CD4-positive, alpha-beta T cell treated with Interleukin-1 beta for 1 hour (primary cell): Measurements from ENCODE around the gene SCNN1B.

Experiments used
- DNase-seq, 2 donors: peaks; one replicate each; pipeline ENCODE4 v3.0.0-alpha.2; 2020 to 2022

SCNN1B gene

DNA sequence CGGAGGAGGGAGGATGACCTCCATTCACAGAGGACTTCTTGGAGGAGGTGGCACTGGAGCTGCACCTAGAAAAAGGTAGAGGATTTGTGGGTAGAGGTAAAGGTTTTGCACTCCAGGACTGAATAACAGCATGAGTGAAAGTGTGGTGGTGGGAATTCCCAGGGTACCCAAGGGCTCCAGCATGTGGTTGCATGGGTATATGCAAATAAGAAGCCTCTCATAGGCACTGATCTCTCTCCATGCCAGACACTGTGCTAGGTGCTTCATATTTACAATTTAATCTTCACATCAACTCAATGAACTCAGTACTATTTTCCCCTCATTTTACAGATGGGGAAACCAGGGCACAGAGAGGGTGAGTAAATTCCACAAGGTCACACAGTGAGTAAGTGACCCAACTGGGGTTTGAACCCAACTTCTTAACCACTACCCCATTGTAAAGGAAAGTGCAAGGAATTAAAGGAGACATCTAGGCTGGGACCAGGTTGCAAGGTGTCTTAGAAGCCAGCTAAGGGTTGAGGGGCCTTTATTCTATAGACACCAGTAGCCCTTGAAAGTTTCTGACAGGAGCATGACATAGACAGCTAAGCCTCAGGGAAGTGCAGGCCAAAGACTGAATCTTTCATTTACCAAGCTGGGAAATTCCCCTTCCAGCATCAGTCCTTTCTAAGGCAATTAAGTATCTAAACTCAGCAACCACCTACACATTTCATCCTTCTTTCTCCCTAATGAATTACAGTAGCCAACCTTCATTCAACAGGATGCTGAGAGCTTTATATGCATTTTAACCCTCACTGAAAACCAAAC is 21.3 kb downstream of the SCNN1B start:
- DNase-seq, result no peak

- DNase-seq, result no peak
Measured at GRCh38 chr16:23324727-23325126, 22.6 kb downstream of the SCNN1B start.

DNA sequence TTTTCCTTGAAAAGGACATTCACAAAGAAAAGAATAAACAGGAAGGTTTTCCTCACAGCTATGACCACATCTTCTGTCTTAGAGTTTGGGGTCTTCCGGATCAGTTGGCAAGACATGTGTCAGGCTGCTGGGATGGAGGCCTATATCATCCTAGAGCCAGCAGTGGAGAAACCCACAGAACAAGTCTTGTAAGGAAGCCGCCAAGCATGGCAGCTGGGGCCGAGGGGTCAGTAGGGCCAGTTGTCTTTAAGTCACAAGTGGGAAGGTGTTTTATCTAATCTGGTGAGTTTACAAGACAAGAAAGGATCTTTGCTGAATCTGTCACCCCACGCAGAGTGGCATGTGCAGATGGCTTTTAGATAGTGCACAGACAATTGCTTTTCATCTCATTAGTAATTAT is 25.7 kb downstream of the SCNN1B start:
- no peak for DNase-seq

DNA sequence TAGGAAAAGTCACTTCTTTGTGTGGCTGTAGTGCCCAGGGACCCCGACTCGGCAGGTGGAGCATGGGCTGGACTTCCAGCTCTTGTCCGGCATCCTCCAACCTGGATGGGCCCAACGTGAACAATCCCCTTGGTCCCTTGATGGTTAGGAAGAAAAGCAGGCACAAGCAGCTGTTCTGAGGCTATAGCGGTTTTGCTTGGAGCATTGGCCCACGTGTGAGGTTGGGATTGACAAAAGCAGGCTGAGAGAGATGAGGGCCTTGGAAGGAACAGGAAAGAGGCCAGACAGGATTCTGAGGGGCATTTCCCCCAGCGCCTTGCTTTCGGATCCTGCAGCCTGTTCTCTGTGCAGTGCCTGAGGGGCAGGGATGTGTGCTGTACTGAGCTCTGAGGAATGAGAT is 28.1 kb downstream of the SCNN1B start:
- DNase-seq, result no peak

GRCh38 chr16:23330583-23331249 is 28.6 kb downstream of the SCNN1B start:
- DNase-seq, result no peak

DNA sequence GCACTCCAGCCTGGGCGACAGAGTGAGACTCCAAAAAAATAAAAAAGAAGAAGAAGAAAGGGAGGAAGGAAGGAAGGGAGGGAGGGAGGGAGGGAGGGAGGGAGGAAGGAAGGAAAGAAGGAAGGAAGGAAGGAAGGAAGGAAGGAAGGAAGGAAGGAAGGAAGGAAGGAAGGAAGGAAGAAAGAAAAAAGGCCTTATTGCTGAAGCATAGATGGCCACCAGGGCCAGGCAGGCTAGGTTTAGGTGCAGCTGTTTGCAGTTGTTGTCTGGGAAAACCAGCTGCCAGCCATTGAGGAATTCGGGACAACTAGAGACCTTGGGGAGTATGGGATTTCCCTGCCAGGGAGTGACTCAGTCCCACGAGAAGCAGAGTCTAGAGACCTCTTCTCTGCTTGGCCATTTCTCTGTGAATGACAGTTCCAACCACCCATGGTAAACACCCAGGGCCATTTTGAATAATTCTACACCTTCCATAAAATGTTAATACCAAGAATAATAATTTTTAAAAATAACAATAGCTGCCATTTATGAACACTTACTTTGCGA is 31.0 kb downstream of the SCNN1B start:
- DNase-seq, result no peak

GRCh38 chr16:23333831-23334456 is 31.8 kb downstream of the SCNN1B start:
- DNase-seq, result no peak

- no peak for DNase-seq
Measured at GRCh38 chr16:23334457-23334853, 32.4 kb downstream of the SCNN1B start.

- no peak for DNase-seq
Measured at GRCh38 chr16:23334950-23335349, 32.8 kb downstream of the SCNN1B start.

DNA sequence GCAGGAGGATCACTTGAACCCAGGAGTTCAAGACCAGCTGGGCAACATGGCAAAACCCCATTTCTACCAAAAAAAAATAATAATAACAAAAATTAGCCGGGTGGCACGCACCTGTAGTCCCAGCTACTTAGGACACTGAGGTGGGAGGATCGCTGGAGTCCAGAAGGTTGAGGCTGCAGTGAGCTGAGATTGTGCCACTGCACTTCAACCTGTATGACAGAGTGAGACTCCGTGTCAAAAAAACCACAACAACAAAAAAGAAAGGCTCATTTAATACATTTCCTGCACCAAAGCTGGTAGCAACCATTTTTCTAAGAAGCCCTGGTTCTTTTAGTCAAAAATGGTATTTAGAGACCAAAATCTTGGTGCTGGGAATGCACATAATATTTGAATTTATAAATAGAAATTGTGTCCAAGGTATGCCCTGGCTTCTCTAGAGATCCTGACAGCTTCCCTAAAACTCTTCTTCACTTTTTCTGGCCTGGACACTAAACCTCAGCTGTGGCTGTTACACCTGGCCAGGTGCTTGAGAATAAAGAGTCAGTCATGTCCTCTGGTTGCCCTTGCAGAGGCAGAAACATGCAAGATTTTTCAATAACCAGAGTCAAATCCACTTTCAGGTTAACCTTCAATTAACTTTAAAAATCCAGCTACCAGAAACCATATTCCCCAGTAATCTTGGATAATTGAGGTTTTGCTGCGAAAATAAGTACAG is 35.9 kb downstream of the SCNN1B start:
- DNase-seq, result no peak

- no peak for DNase-seq
Measured at GRCh38 chr16:23339787-23340186, 37.7 kb downstream of the SCNN1B start.

DNA sequence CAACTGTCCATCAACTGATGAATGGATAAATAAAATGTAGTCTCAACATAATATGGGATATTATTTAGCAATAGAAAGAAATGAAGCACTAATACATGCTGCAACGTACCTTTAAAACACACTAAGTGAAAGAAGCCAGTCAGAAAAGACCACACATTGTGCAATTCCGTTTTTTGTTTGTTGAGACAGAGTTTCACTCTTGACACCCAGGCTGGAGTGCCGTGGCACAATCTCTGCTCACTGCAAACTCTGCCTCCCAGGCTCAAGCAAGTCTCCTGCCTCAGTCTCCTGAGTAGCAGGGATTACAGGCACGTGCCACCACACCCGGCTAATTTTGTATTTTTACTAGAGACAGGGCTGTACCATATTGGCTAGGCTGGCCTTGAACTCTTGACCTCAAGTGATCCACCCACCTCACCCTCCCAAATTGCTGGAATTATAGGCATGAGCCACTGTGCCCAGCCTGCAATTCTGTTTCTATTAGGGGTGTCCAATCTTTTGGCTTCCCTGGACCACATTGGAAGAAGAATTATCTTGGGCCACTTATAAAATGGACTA is 40.1 kb downstream of the SCNN1B start:
- DNase-seq, result no peak

DNA sequence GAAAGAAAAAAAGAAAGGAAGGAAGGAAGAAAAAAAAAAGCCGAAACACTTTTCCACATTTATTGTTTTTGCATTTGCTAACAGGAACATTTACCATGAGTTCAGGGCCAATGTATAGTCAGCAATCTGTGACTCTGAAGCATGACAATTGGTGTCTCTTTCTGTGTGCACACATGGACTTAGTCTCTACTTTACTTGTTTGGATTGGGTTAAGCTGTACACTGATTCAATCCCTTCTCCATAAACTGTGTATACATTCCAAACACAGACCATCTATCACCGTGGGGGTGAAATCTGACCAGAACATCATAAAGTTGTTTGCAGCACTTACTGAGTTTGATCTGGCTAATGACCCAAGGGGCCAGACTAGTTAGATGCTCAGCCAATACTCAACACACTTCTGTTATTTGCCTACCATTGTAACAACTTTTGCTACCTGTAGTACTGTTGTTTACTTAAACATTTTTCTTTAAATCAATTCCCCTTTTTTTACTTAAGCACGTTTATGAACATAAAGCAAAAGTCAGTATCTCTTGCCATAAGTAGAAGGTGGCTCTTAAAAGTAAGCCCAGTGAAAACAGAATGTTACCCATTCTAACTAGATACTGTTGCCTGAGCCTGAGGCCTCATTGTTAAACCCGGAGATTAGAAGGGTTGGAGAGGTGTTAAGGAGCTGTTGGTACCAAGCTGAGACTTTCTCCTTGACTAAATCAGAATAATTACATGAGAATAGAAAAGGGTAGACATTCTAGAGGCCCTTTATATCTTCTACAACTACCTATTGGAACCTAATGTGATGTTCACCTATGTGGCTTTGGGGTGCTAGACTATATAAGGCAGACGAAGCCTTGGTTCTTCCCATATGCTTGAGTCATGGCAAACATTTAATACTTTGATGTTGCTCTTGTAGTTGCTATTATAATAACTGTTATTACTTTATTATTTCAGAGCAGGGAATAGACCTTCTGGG is 41.8 kb downstream of the SCNN1B start:
- no peak for DNase-seq

DNA sequence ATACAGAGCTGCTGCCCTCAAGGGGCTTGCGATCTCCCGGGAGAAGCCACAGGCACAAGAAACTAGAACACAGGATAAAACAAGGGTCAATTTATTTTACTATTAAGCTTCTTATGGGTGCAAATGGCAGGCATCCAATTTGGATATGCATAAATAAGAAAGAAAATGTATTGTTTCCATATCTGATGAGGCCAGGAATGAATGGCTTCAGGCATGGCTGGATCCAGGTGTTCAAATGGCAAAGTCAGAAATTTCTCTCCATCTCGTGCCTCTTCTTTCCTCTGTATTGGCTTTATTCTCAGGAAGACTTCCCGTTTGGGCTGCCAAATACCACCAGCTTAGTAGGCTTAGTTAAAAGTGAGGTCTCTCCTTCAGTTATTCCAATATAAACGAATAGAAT is 43.1 kb downstream of the SCNN1B start:
- no peak for DNase-seq

DNA sequence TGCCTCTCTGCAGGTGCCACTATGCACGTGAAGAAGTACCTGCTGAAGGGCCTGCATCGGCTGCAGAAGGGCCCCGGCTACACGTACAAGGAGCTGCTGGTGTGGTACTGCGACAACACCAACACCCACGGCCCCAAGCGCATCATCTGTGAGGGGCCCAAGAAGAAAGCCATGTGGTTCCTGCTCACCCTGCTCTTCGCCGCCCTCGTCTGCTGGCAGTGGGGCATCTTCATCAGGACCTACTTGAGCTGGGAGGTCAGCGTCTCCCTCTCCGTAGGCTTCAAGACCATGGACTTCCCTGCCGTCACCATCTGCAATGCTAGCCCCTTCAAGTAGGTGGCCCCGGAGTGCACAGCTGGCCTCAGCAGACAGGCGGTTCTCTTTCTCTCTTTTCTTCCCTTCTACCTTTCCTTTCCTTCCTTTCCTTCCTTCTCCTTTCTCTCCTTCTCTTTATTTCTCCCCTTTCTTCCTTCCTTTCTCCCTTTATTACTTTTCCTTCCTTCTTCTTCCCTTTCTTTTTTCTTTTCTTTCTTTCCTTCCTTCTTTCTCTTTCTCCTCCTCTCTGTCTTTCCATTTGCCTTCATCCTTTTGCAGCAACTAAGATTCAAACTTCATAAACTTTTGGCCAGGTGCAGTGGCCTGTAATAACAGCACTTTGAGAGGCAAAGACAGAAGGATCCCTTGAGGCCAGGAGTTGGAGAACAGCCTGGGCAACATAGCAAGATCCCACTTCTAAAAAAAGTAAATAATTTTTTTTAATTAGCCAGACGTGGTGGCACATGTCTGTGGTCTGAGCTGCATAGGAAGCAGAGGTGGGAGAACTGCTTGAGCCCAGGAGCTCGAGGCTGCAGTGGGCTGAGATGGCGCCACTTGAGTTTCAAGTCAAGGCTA is 46.7 kb downstream of the SCNN1B start:
- no peak for DNase-seq

DNA sequence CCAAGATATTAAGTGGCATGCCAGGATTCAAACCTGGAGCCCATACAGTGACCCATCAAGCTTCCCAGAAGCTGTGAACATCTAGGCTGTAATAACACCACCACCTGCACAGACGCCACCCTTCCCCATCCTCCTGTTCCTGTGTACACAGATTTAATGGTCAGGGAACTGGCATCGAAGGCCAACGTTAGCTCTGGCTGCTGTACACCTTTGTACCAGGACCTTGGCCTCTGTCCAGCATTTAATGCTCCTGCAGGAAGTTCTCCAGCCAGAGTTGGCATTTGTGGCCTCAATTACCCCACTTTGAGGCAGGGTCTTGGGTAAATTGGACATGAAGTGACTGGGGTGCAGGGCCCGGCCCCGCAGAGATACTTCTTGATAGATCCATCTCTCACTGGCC is 49.3 kb downstream of the SCNN1B start:
- DNase-seq, result no peak

- no peak for DNase-seq
Measured at GRCh38 chr16:23353440-23353839, 51.3 kb downstream of the SCNN1B start.

- no peak for DNase-seq
Measured at GRCh38 chr16:23354246-23354645, 52.1 kb downstream of the SCNN1B start.

DNA sequence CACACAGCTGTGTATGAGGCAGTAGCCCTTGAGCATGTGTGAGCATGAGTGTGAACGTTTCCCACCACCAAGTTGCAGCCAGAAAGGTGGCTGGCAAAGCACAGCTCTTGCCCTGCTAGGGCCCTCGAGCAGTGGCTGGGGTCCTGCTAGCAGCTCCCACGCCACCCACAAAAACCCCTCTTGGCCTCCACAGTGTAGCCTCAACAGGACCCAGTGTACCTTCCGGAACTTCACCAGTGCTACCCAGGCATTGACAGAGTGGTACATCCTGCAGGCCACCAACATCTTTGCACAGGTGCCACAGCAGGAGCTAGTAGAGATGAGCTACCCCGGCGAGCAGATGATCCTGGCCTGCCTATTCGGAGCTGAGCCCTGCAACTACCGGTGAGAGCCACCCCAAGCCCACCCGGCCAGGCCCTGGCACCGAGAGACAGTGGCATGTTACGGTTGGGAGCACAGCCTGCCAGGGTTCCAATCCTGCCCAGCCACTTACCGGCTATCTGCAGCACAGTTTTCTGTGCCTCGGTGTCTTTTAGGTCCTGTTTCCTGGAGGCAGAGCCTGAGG is 53.1 kb downstream of the SCNN1B start:
- DNase-seq, result no peak

DNA sequence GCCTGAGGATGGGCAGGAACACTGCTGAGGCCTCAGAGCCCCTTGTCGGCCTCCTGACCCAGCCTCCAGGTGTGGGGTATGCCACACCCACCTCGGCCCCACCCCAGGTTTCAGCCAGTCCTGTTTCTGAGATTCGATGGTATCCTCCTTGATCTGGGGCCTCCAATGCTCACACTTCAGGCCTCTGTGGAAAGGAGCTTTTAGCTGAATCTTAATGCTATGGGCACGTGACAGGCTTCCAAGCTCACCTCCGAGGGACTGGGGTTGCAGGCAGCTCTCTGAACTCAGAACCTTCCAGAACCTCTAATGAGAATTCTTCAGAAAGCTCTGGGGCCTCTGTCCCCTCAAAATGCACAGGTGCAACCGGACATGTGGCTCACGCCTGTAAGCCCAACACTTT is 54.8 kb downstream of the SCNN1B start:
- DNase-seq, result no peak
